HepG2 (cell line): ENCODE data around the gene CETN2. TPM values are rescaled to one million over a fixed set of nuclear protein-coding genes. Genes with fewer than 3 reads are reported as not detected.

ENCODE experiments used
- ARNT ChIP-seq: fragments of 450-650 bp; IDR thresholded peaks from 2 replicates; pipeline ENCODE4 v1.6.1; 2017
- DNMT3B ChIP-seq: conservative IDR thresholded peaks from 2 replicates; pipeline ENCODE4 v1.6.1; 2016; ENCODE audit warnings: missing biosample characterization, control low read depth
- FLYWCH1 ChIP-seq: sonication (generic); formaldehyde crosslinking; IDR thresholded peaks from 2 replicates; pipeline ENCODE4 v1.8.1; 2023; ENCODE audit warnings: mild to moderate bottlenecking, missing genetic modification reagents
- HNF4A ChIP-seq: sonication (generic); formaldehyde crosslinking; IDR thresholded peaks from 2 replicates; pipeline ENCODE4 v1.4.0; 2020; ENCODE audit warnings: missing genetic modification reagents
- HNRNPL ChIP-seq: fragments of 200-400 bp; formaldehyde crosslinking; IDR thresholded peaks from 2 replicates; pipeline ENCODE4 v1.6.1; 2017; ENCODE audit warnings: mild to moderate bottlenecking, low read depth, low read length
- HOXA5 ChIP-seq: sonication (generic); formaldehyde crosslinking; IDR thresholded peaks from 2 replicates; pipeline ENCODE4 v1.4.0; 2020; ENCODE audit warnings: missing genetic modification reagents
- NCOA2 ChIP-seq: sonication (generic); formaldehyde crosslinking; IDR thresholded peaks from 2 replicates; pipeline ENCODE4 v1.8.0; 2022; ENCODE audit warnings: inconsistent platforms
- NR2F1 ChIP-seq, 2 experiments: fragments of 450-650 bp in 1 of 2; formaldehyde crosslinking in 1 of 2; IDR thresholded peaks; 2 replicates each; pipeline versions ENCODE4 v1.5.0 to v1.6.1; 2016 to 2020; ENCODE audit warnings: mild to moderate bottlenecking in 1 of 2, missing compliant biosample characterization in 1 of 2, missing genetic modification reagents in 1 of 2, moderate library complexity in 1 of 2
- PHF8 ChIP-seq: sonication (generic); formaldehyde crosslinking; IDR thresholded peaks from 2 replicates; pipeline ENCODE4 v1.5.0; 2020; ENCODE audit warnings: missing genetic modification reagents
- RFX3 ChIP-seq: IDR thresholded peaks from 2 replicates; pipeline ENCODE4 v1.6.1; 2016; ENCODE audit warnings: missing biosample characterization, missing genetic modification reagents
- SUZ12 ChIP-seq: fragments of 150-350 bp; IDR thresholded peaks from 2 replicates; pipeline ENCODE4 v1.6.1; 2014; ENCODE audit warnings: low read depth, low read length
- ZBTB3 ChIP-seq: sonication (generic); formaldehyde crosslinking; IDR thresholded peaks from 2 replicates; pipeline ENCODE4 v1.4.0; 2020; ENCODE audit warnings: low read depth, mild to moderate bottlenecking, moderate library complexity, missing genetic modification reagents, borderline replicate concordance
- ZSCAN20 ChIP-seq: sonication (generic); formaldehyde crosslinking; IDR thresholded peaks from 2 replicates; pipeline ENCODE4 v1.4.0; 2020; ENCODE audit warnings: missing genetic modification reagents, mild to moderate bottlenecking, borderline replicate concordance
- polyA plus RNA-seq, 8 experiments: library from polyadenylated mRNA; depleted of rRNA in 3 of 8; stranded (reverse) in 7 of 8; unstranded in 1 of 8; fragments of >200 nt; fragmentation: Illumina TruSeq in 4 of 8; extraction: Trizol in 4 of 8; gene quantifications; 2 replicates each; pipeline versions ENCODE4 v1.2.1 to v1.2.3, GENCODE V29; 2011 to 2016; ENCODE audit warnings: low read depth in 4 of 8, missing spikeins in 1 of 8, mixed read lengths in 1 of 8; ENCODE audit not compliant: insufficient read depth in 1 of 8
- total RNA-seq, 5 experiments: library from RNA; depleted of rRNA; stranded (reverse); fragments of >200 nt; fragmentation: Illumina TruSeq; extraction: Trizol; gene quantifications; 2 replicates each; pipeline ENCODE4 v1.2.3, GENCODE V29; 2016; ENCODE audit warnings: low read depth in 1 of 5
- TF ChIP-seq, protein P1 (sequence below): sonication (generic); formaldehyde crosslinking; IDR thresholded peaks from 2 replicates; pipeline ENCODE4 v1.4.0; 2020; ENCODE audit warnings: mild to moderate bottlenecking, missing genetic modification reagents
- TF ChIP-seq, protein P2 (sequence below): sonication (generic); formaldehyde crosslinking; IDR thresholded peaks from 2 replicates; pipeline ENCODE4 v1.4.0; 2020; ENCODE audit warnings: missing genetic modification reagents, borderline replicate concordance
- TF ChIP-seq, protein P3 (sequence below): sonication (generic); formaldehyde crosslinking; conservative IDR thresholded peaks from 2 replicates; pipeline ENCODE4 v1.4.0; 2020; ENCODE audit warnings: missing genetic modification reagents
- TF ChIP-seq, protein P4 (sequence below): sonication (generic); formaldehyde crosslinking; IDR thresholded peaks from 2 replicates; pipeline ENCODE4 v1.4.0; 2020; ENCODE audit warnings: low read depth, mild to moderate bottlenecking, missing genetic modification reagents
- TF ChIP-seq, protein P5 (sequence below): sonication (generic); formaldehyde crosslinking; IDR thresholded peaks from 2 replicates; pipeline ENCODE4 v1.5.0; 2020; ENCODE audit warnings: mild to moderate bottlenecking, missing genetic modification reagents

CETN2 gene
- total and polyA plus RNA-seq, 2 of the 13 experiments (the other 11 are each of a cell fraction or from before 2014, with no cell fraction given), result 17.2 to 85.4 TPM

DNA sequence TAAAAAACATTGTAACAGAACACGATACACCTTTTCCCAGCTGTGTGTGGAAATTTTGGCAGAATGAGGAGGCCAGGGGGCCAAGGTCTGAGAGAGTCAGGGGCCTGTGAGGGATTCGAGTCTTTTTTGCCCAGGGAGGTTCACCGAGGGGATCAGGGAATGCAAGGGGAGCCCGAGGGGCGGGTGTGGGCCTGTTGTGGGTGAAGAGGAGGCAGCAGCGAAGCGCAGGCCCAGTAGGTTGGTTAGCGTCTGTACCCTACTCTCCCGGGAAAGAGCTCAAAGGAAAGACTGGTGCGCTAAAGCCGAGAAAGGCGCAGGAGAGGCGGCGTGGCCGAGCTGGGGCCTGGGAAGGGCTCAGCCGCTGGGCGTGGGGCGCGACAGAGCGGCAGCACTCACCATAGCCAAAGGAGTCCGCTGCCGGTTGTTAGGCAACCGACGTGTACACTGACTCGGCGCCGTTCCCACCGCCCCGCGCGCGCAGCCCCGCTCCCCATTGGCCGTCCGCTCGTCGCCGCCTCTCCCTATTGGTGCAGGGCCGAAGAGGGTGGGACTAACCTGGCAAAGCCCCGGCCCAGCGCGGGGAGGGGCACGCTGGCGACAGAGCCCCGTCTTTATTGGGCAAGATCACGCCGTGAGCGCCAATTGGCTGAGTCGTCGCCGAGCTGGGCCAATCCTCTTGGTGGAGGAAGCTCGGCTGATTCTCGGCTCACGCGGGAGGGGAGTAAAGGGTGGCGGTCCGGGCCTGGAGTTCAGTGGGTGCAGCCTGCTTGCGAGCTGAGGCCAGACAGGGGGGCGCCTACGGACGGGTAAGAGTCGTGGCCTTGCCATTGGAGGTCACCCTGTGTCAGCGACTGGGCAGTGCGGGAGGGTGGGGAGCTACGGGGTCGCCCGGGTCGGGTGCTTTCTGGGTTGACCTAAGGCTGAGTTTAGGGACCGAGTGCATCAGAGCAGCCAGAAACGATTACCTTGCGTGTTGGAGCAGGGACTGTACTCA, at the start of gene CETN2, which contains the start of gene NSDHL (continued):
- peak; percentile 16 to 47; a peak in 1 of 4 replicates for TF ChIP-seq NR2F1 (CRISPR knock-in tag; IDR thresholded peaks at IDR 0.05)
- TF ChIP-seq DNMT3B (CRISPR knock-in tag), result no peak
- peak; percentile 56 for TF ChIP-seq HNF4A (CRISPR knock-in tag)
- TF ChIP-seq, protein P1, sequence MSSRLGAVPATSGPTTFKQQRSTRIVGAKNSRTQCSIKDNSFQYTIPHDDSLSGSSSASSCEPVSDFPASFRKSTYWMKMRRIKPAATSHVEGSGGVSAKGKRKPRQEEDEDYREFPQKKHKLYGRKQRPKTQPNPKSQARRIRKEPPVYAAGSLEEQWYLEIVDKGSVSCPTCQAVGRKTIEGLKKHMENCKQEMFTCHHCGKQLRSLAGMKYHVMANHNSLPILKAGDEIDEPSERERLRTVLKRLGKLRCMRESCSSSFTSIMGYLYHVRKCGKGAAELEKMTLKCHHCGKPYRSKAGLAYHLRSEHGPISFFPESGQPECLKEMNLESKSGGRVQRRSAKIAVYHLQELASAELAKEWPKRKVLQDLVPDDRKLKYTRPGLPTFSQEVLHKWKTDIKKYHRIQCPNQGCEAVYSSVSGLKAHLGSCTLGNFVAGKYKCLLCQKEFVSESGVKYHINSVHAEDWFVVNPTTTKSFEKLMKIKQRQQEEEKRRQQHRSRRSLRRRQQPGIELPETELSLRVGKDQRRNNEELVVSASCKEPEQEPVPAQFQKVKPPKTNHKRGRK (CRISPR knock-in tag), result no peak
- no peak for TF ChIP-seq HOXA5 (CRISPR knock-in tag)
- TF ChIP-seq, protein P2, sequence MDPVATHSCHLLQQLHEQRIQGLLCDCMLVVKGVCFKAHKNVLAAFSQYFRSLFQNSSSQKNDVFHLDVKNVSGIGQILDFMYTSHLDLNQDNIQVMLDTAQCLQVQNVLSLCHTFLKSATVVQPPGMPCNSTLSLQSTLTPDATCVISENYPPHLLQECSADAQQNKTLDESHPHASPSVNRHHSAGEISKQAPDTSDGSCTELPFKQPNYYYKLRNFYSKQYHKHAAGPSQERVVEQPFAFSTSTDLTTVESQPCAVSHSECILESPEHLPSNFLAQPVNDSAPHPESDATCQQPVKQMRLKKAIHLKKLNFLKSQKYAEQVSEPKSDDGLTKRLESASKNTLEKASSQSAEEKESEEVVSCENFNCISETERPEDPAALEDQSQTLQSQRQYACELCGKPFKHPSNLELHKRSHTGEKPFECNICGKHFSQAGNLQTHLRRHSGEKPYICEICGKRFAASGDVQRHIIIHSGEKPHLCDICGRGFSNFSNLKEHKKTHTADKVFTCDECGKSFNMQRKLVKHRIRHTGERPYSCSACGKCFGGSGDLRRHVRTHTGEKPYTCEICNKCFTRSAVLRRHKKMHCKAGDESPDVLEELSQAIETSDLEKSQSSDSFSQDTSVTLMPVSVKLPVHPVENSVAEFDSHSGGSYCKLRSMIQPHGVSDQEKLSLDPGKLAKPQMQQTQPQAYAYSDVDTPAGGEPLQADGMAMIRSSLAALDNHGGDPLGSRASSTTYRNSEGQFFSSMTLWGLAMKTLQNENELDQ (CRISPR knock-in tag), result no peak
- TF ChIP-seq, protein P3, sequence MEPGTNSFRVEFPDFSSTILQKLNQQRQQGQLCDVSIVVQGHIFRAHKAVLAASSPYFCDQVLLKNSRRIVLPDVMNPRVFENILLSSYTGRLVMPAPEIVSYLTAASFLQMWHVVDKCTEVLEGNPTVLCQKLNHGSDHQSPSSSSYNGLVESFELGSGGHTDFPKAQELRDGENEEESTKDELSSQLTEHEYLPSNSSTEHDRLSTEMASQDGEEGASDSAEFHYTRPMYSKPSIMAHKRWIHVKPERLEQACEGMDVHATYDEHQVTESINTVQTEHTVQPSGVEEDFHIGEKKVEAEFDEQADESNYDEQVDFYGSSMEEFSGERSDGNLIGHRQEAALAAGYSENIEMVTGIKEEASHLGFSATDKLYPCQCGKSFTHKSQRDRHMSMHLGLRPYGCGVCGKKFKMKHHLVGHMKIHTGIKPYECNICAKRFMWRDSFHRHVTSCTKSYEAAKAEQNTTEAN (CRISPR knock-in tag), result no peak
- no peak for TF ChIP-seq ARNT
- TF ChIP-seq NCOA2 (CRISPR knock-in tag), result no peak
- peak; percentile 22; the same call in 1 of the 2 replicates for TF ChIP-seq HNRNPL
- no peak for TF ChIP-seq ZSCAN20 (CRISPR knock-in tag)
- TF ChIP-seq, protein P4, sequence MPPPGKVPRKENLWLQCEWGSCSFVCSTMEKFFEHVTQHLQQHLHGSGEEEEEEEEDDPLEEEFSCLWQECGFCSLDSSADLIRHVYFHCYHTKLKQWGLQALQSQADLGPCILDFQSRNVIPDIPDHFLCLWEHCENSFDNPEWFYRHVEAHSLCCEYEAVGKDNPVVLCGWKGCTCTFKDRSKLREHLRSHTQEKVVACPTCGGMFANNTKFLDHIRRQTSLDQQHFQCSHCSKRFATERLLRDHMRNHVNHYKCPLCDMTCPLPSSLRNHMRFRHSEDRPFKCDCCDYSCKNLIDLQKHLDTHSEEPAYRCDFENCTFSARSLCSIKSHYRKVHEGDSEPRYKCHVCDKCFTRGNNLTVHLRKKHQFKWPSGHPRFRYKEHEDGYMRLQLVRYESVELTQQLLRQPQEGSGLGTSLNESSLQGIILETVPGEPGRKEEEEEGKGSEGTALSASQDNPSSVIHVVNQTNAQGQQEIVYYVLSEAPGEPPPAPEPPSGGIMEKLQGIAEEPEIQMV (CRISPR knock-in tag), result 0 out of 2 replicates have a peak, but pooled peaks have one; percentile 18
- peak; percentile 64 for TF ChIP-seq RFX3 (CRISPR knock-in tag)
- TF ChIP-seq ZBTB3, result 0 out of 2 replicates have a peak, but pooled peaks have one; percentile 33
- peak; percentile 69 for TF ChIP-seq PHF8 (CRISPR knock-in tag)
- no peak for TF ChIP-seq FLYWCH1
- TF ChIP-seq, protein P5, sequence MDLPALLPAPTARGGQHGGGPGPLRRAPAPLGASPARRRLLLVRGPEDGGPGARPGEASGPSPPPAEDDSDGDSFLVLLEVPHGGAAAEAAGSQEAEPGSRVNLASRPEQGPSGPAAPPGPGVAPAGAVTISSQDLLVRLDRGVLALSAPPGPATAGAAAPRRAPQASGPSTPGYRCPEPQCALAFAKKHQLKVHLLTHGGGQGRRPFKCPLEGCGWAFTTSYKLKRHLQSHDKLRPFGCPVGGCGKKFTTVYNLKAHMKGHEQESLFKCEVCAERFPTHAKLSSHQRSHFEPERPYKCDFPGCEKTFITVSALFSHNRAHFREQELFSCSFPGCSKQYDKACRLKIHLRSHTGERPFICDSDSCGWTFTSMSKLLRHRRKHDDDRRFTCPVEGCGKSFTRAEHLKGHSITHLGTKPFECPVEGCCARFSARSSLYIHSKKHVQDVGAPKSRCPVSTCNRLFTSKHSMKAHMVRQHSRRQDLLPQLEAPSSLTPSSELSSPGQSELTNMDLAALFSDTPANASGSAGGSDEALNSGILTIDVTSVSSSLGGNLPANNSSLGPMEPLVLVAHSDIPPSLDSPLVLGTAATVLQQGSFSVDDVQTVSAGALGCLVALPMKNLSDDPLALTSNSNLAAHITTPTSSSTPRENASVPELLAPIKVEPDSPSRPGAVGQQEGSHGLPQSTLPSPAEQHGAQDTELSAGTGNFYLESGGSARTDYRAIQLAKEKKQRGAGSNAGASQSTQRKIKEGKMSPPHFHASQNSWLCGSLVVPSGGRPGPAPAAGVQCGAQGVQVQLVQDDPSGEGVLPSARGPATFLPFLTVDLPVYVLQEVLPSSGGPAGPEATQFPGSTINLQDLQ, result peak; percentile 89; the same call in 1 of the 2 replicates
- TF ChIP-seq SUZ12, result no peak
